Ishikawa (cell line): ENCODE results near the gene UBALD2.

ENCODE experiments used
- CEBPB ChIP-seq: IDR thresholded peaks from 2 replicates; pipeline ENCODE4 v1.6.1; 2012
- CREB1 ChIP-seq: IDR thresholded peaks from 2 replicates; pipeline ENCODE4 v1.6.1; 2012; ENCODE audit warnings: low read depth
- EGR1 ChIP-seq: IDR thresholded peaks from 2 replicates; pipeline ENCODE4 v1.6.1; 2012
- EP300 ChIP-seq: IDR thresholded peaks from 2 replicates; pipeline ENCODE4 v1.6.1; 2012; ENCODE audit warnings: borderline replicate concordance
- FOXM1 ChIP-seq: IDR thresholded peaks from 2 replicates; pipeline ENCODE4 v1.6.1; 2012; ENCODE audit warnings: low read depth, borderline replicate concordance
- NFIC ChIP-seq: IDR thresholded peaks from 2 replicates; pipeline ENCODE4 v1.6.1; 2012
- RAD21 ChIP-seq: IDR thresholded peaks from 2 replicates; pipeline ENCODE4 v1.6.1; 2012; ENCODE audit warnings: low read depth
- TAF1 ChIP-seq: IDR thresholded peaks from 2 replicates; pipeline ENCODE4 v1.6.1; 2012; ENCODE audit warnings: low read depth, mild to moderate bottlenecking
- TCF12 ChIP-seq: IDR thresholded peaks from 2 replicates; pipeline ENCODE4 v1.6.1; 2012; ENCODE audit warnings: low read depth
- TEAD4 ChIP-seq: IDR thresholded peaks from 2 replicates; pipeline ENCODE4 v1.6.1; 2012
- YY1 ChIP-seq: IDR thresholded peaks from 2 replicates; pipeline ENCODE4 v1.6.1; 2012; ENCODE audit warnings: low read depth
- ZBTB7A ChIP-seq: IDR thresholded peaks from 2 replicates; pipeline ENCODE4 v1.6.1; 2012; ENCODE audit warnings: low read depth
- TF ChIP-seq, protein P1 (sequence below): IDR thresholded peaks from 2 replicates; pipeline ENCODE4 v1.6.1; 2012
- TF ChIP-seq, protein P2 (sequence below): IDR thresholded peaks from 2 replicates; pipeline ENCODE4 v1.6.1; 2012; ENCODE audit warnings: low read depth, mild to moderate bottlenecking
- TF ChIP-seq, protein P3 (sequence below): IDR thresholded peaks from 2 replicates; pipeline ENCODE4 v1.6.1; 2012

The UBALD2 gene

DNA sequence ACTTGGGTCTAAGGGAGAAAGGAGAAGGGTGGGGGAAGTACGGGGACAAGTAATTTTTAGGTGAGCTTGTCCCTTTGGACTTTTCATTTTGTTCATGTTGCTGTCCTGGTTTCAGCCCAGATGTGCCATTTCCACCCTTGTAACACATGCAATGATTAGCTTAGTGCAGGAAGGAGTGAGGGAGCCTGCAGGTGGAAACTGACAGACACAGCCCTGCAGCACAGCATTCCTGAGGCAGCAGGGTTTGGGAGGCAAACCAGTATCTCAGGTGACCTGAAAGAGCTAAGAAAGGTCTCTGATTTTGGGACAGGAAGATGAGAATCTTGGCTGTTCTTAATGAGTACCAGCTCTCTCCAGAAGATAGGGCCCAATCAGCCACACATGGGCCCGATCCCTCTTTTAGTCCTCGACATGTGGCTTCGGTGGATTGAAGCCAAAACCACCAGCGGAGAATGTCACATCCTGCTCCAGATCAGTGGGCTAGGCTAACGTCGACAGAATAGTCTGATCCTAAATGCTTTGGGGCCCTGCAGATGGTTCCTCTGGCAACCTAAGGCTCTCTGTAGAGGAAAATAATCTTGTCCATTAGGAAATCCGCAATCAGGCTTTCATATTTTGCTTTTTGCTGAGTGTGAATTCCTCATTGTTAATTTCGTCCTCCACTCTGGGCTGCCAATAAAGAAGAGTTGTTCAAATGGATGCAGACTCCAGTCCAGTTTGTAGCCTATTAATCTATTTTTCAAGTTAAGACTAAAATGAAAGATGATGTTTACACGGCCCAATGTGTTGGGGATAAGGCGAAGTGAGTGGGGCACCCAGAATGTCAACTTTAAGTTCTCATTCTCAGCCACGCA is 21.1 kb upstream of the UBALD2 start:
- TF ChIP-seq, protein P1, sequence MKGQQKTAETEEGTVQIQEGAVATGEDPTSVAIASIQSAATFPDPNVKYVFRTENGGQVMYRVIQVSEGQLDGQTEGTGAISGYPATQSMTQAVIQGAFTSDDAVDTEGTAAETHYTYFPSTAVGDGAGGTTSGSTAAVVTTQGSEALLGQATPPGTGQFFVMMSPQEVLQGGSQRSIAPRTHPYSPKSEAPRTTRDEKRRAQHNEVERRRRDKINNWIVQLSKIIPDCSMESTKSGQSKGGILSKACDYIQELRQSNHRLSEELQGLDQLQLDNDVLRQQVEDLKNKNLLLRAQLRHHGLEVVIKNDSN, result no peak
- TF ChIP-seq EP300 (no peak), EGR1 (no peak), ZBTB7A (no peak), TCF12 (no peak), RAD21 (no peak), TAF1 (no peak), TEAD4 (no peak), YY1 (no peak), CEBPB (no peak)
- TF ChIP-seq, protein P2, sequence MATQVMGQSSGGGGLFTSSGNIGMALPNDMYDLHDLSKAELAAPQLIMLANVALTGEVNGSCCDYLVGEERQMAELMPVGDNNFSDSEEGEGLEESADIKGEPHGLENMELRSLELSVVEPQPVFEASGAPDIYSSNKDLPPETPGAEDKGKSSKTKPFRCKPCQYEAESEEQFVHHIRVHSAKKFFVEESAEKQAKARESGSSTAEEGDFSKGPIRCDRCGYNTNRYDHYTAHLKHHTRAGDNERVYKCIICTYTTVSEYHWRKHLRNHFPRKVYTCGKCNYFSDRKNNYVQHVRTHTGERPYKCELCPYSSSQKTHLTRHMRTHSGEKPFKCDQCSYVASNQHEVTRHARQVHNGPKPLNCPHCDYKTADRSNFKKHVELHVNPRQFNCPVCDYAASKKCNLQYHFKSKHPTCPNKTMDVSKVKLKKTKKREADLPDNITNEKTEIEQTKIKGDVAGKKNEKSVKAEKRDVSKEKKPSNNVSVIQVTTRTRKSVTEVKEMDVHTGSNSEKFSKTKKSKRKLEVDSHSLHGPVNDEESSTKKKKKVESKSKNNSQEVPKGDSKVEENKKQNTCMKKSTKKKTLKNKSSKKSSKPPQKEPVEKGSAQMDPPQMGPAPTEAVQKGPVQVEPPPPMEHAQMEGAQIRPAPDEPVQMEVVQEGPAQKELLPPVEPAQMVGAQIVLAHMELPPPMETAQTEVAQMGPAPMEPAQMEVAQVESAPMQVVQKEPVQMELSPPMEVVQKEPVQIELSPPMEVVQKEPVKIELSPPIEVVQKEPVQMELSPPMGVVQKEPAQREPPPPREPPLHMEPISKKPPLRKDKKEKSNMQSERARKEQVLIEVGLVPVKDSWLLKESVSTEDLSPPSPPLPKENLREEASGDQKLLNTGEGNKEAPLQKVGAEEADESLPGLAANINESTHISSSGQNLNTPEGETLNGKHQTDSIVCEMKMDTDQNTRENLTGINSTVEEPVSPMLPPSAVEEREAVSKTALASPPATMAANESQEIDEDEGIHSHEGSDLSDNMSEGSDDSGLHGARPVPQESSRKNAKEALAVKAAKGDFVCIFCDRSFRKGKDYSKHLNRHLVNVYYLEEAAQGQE, result no peak
- TF ChIP-seq, protein P3, sequence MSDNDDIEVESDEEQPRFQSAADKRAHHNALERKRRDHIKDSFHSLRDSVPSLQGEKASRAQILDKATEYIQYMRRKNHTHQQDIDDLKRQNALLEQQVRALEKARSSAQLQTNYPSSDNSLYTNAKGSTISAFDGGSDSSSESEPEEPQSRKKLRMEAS, result no peak

- TF ChIP-seq RAD21 (no peak), FOXM1 (no peak), EGR1 (no peak), CREB1 (no peak), TCF12 (no peak), NFIC (no peak)
- TF ChIP-seq, protein P3, result no peak
- TF ChIP-seq, protein P2, result no peak
Measured at GRCh38 chr17:76246080-76247066, 18.8 kb upstream of the UBALD2 start.

- no peak for TF ChIP-seq RAD21
- no peak for TF ChIP-seq NFIC
- TF ChIP-seq, protein P3, result no peak
- no peak for TF ChIP-seq YY1
- no peak for TF ChIP-seq CREB1
- TF ChIP-seq TEAD4, result no peak
- TF ChIP-seq FOXM1, result no peak
- TF ChIP-seq TCF12, result no peak
- no peak for TF ChIP-seq ZBTB7A
- TF ChIP-seq TAF1, result no peak
- TF ChIP-seq, protein P2, result no peak
- TF ChIP-seq EP300, result no peak
- TF ChIP-seq EGR1, result no peak
- TF ChIP-seq, protein P1, result no peak
Measured at GRCh38 chr17:76247304-76247703, 17.8 kb upstream of the UBALD2 start.
